WTC11 (cell line): ENCODE results near the gene TRIM62. TPM values are rescaled to one million over a fixed set of nuclear protein-coding genes. Genes with fewer than 3 reads are reported as not detected.

Experiments used
- ATAC-seq: fragments of 200-7000 bp; cut with Tn5 transposase; 2 replicates; pipeline ENCODE4 v1.10.0; 2021; ENCODE audit warnings: mild to moderate bottlenecking, moderate library complexity
- CTCF ChIA-PET: fragments of 300-600 bp; sonication (Branson Sonifier 250); formaldehyde crosslinking; loops from one replicate; lab custom pipeline; 2021; ENCODE audit warnings: antibody characterized with exemption; lab: Charles Lee
- POLR2A ChIA-PET: fragments of 350-600 bp; sonication (Branson Sonifier 250); formaldehyde crosslinking; loops from one replicate; lab custom pipeline; 2021; ENCODE audit warnings: antibody characterized with exemption; lab: Charles Lee
- DNase-seq: peaks from one replicate; pipeline ENCODE4 v3.0.0; 2021; ENCODE audit warnings: low spot score
- H3K27ac Mint-ChIP-seq: 2 replicates; pipeline ENCODE4 v1.8.0; 2021; ENCODE audit warnings: mixed read lengths
- H3K27me3 Mint-ChIP-seq: 2 replicates; pipeline ENCODE4 v1.8.0; 2021; ENCODE audit warnings: low read depth, mild to moderate bottlenecking, moderate library complexity, mixed read lengths
- H3K36me3 Mint-ChIP-seq: 2 replicates; pipeline ENCODE4 v1.8.0; 2021; ENCODE audit warnings: mixed read lengths
- H3K4me1 Mint-ChIP-seq: 2 replicates; pipeline ENCODE4 v1.8.0; 2022; ENCODE audit warnings: mixed read lengths
- H3K4me3 Mint-ChIP-seq: 2 replicates; pipeline ENCODE4 v1.8.0; 2021; ENCODE audit warnings: mild to moderate bottlenecking, moderate library complexity, mixed read lengths
- H3K9me3 Mint-ChIP-seq: 2 replicates; pipeline ENCODE4 v1.8.0; 2021; ENCODE audit warnings: mixed read lengths
- ARID4B ChIP-seq: sonication (generic); formaldehyde crosslinking; IDR thresholded peaks from 2 replicates; pipeline ENCODE4 v1.8.0; 2023; ENCODE audit warnings: missing genetic modification reagents, mild to moderate bottlenecking, borderline replicate concordance
- ESRRA ChIP-seq: sonication (generic); formaldehyde crosslinking; IDR thresholded peaks from 2 replicates; pipeline ENCODE4 v1.8.1; 2022; ENCODE audit warnings: mild to moderate bottlenecking, missing genetic modification reagents, borderline replicate concordance
- GABPB1 ChIP-seq: sonication (generic); formaldehyde crosslinking; IDR thresholded peaks from 2 replicates; pipeline ENCODE4 v1.8.1; 2023; ENCODE audit warnings: mild to moderate bottlenecking, missing genetic modification reagents
- HMGA2 ChIP-seq: fragments of 250-450 bp; sonication (Bioruptor Pico); IDR thresholded peaks from 2 replicates; pipeline ENCODE4 v1.4.0; 2021; ENCODE audit warnings: mild to moderate bottlenecking, moderate library complexity
- IRF2 ChIP-seq: sonication (generic); formaldehyde crosslinking; IDR thresholded peaks from 2 replicates; pipeline ENCODE4 v1.8.0; 2022; ENCODE audit warnings: low read depth, missing genetic modification reagents, borderline replicate concordance
- NR3C1 ChIP-seq: sonication (generic); formaldehyde crosslinking; conservative IDR thresholded peaks from 2 replicates; pipeline ENCODE4 v1.8.1; 2023; ENCODE audit warnings: low read depth, mild to moderate bottlenecking, missing genetic modification reagents
- ZBTB21 ChIP-seq: sonication (generic); formaldehyde crosslinking; IDR thresholded peaks from 2 replicates; pipeline ENCODE4 v1.8.1; 2023; ENCODE audit warnings: mild to moderate bottlenecking, missing genetic modification reagents, borderline replicate concordance
- ZMAT4 ChIP-seq: fragments of 250-450 bp; sonication (Bioruptor Pico); IDR thresholded peaks from 2 replicates; pipeline ENCODE4 v1.9.0; 2021; ENCODE audit warnings: mild to moderate bottlenecking
- ZNF396 ChIP-seq: fragments of 250-450 bp; sonication (Bioruptor Pico); IDR thresholded peaks from 2 replicates; pipeline ENCODE4 v1.8.0; 2021; ENCODE audit warnings: mild to moderate bottlenecking, moderate library complexity, borderline replicate concordance
- total RNA-seq: library from RNA; stranded (reverse); gene quantifications from 3 replicates; pipeline ENCODE4 v1.2.3, GENCODE V29; 2021
- TF ChIP-seq, protein P1 (sequence below): sonication (generic); formaldehyde crosslinking; IDR thresholded peaks from 2 replicates; pipeline ENCODE4 v1.8.0; 2022; ENCODE audit warnings: mild to moderate bottlenecking, missing genetic modification reagents
- TF ChIP-seq, protein P2 (sequence below): fragments of 250-450 bp; sonication (Bioruptor Pico); IDR thresholded peaks from 2 replicates; pipeline ENCODE4 v1.9.0; 2021; ENCODE audit warnings: mild to moderate bottlenecking, borderline replicate concordance
- TF ChIP-seq, protein P3 (sequence below): fragments of 250-450 bp; sonication (Bioruptor Pico); IDR thresholded peaks from 2 replicates; pipeline ENCODE4 v1.9.0; 2021; ENCODE audit warnings: mild to moderate bottlenecking

TRIM62 gene
- total RNA-seq, 1 experiment from 2014 or later, result 13.6 TPM

DNA sequence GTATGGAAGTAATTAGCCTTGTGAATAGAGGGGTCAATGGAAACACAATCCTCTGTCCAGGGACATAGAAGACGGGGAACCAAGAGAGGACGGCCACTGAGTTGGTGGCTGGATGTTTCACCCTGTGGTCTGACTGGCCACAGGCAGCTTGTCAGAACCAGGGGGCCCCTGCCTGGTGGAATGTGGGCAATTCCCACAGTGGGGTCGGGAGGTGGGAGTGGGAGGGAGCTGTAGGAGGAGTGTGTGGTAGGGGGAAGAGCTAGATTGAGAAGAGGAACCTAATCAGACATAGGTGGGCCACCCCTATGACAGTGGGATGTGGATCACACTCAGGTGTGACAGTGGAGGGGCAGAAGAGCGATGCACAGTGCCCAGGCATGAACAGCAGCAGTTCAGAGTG is 31.3 kb downstream of the TRIM62 start:
- Mint-ChIP-seq H3K4me3 (no peak overlapping the region), H3K27me3 (no peaks in the 10 kb centered on the region), H3K27ac (peak overlapping the region; percentile 6), H3K4me1 (peaks cover 43% of the 10 kb centered on the region), H3K9me3 (no peaks in the 10 kb centered on the region), H3K36me3 (peaks cover 13% of the 10 kb centered on the region)
- CTCF ChIA-PET, result interaction anchor here (1.1 to 4.6 kb wide), 4 partner anchors 10 to 145 kb away, joined by 4 to 83 read pairs (median 6); partner anchors contain the start of gene TRIM62
- POLR2A ChIA-PET, result no interaction called here
- TF ChIP-seq, protein P1, sequence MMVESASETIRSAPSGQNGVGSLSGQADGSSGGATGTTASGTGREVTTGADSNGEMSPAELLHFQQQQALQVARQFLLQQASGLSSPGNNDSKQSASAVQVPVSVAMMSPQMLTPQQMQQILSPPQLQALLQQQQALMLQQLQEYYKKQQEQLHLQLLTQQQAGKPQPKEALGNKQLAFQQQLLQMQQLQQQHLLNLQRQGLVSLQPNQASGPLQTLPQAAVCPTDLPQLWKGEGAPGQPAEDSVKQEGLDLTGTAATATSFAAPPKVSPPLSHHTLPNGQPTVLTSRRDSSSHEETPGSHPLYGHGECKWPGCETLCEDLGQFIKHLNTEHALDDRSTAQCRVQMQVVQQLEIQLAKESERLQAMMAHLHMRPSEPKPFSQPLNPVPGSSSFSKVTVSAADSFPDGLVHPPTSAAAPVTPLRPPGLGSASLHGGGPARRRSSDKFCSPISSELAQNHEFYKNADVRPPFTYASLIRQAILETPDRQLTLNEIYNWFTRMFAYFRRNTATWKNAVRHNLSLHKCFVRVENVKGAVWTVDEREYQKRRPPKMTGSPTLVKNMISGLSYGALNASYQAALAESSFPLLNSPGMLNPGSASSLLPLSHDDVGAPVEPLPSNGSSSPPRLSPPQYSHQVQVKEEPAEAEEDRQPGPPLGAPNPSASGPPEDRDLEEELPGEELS (CRISPR knock-in tag), result 0 out of 2 replicates have a peak, but pooled peaks have one; percentile 23
- no peak for TF ChIP-seq ZBTB21
- ATAC-seq (no peak), DNase-seq (no peak)

DNA sequence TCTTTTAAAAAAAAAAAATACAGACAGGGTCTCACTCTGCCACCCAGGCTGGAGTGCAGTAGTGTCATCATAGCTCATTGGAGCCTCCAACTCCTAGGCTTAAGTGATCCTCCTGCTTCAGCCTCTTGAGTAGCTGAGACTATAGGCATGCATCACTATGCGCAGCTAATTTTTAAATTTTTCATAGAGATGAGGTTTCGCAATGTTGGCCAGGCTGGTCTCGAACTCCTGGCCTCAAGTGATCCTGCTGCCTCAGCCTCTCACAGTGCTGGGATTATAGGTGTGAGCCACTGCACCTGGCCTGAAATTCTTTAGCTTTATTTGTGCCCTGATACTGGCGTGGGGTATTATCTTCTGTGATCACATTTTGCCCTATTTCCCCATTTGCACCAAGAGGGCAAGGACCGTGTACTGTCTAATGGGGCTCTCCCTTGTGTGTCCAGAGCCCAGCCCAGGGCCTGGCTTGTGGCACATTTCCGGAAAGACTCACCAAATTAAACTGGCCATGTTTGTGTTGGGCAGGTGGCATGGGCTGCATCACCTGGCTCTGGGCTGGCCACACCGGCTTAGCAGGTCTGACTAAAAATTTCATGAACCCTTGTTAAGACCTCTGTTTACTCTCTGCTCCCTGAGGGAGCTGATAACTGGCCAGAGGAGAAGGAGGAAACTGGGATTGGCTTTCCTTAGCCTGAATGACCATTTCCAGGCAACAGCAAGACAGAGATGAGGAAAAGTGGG is 32.2 kb downstream of the TRIM62 start:
- ChIA-PET CTCF (interaction anchor here (1.1 to 4.6 kb wide), 3 partner anchors 9 to 146 kb away, joined by 4 to 83 read pairs (median 7); partner anchors contain the start of gene TRIM62), POLR2A (no interaction called here)
- DNase-seq (no peak), ATAC-seq (no peak)
- Mint-ChIP-seq H3K36me3 (peaks cover 13% of the 10 kb centered on the region), H3K27me3 (no peaks in the 10 kb centered on the region), H3K4me3 (no peak overlapping the region), H3K4me1 (peaks cover 43% of the 10 kb centered on the region), H3K27ac (no peak overlapping the region), H3K9me3 (no peaks in the 10 kb centered on the region)
- TF ChIP-seq ZBTB21 (no peak), GABPB1 (no peak), ZMAT4 (CRISPR knock-in tag) (no peak), ESRRA (CRISPR knock-in tag) (no peak), NR3C1 (CRISPR knock-in tag) (no peak), ARID4B (CRISPR knock-in tag) (no peak), ZNF396 (CRISPR knock-in tag) (no peak), IRF2 (CRISPR knock-in tag) (no peak), HMGA2 (CRISPR knock-in tag) (no peak)
- TF ChIP-seq, protein P2, sequence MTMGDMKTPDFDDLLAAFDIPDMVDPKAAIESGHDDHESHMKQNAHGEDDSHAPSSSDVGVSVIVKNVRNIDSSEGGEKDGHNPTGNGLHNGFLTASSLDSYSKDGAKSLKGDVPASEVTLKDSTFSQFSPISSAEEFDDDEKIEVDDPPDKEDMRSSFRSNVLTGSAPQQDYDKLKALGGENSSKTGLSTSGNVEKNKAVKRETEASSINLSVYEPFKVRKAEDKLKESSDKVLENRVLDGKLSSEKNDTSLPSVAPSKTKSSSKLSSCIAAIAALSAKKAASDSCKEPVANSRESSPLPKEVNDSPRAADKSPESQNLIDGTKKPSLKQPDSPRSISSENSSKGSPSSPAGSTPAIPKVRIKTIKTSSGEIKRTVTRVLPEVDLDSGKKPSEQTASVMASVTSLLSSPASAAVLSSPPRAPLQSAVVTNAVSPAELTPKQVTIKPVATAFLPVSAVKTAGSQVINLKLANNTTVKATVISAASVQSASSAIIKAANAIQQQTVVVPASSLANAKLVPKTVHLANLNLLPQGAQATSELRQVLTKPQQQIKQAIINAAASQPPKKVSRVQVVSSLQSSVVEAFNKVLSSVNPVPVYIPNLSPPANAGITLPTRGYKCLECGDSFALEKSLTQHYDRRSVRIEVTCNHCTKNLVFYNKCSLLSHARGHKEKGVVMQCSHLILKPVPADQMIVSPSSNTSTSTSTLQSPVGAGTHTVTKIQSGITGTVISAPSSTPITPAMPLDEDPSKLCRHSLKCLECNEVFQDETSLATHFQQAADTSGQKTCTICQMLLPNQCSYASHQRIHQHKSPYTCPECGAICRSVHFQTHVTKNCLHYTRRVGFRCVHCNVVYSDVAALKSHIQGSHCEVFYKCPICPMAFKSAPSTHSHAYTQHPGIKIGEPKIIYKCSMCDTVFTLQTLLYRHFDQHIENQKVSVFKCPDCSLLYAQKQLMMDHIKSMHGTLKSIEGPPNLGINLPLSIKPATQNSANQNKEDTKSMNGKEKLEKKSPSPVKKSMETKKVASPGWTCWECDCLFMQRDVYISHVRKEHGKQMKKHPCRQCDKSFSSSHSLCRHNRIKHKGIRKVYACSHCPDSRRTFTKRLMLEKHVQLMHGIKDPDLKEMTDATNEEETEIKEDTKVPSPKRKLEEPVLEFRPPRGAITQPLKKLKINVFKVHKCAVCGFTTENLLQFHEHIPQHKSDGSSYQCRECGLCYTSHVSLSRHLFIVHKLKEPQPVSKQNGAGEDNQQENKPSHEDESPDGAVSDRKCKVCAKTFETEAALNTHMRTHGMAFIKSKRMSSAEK (CRISPR knock-in tag), result no peak
- TF ChIP-seq, protein P3, sequence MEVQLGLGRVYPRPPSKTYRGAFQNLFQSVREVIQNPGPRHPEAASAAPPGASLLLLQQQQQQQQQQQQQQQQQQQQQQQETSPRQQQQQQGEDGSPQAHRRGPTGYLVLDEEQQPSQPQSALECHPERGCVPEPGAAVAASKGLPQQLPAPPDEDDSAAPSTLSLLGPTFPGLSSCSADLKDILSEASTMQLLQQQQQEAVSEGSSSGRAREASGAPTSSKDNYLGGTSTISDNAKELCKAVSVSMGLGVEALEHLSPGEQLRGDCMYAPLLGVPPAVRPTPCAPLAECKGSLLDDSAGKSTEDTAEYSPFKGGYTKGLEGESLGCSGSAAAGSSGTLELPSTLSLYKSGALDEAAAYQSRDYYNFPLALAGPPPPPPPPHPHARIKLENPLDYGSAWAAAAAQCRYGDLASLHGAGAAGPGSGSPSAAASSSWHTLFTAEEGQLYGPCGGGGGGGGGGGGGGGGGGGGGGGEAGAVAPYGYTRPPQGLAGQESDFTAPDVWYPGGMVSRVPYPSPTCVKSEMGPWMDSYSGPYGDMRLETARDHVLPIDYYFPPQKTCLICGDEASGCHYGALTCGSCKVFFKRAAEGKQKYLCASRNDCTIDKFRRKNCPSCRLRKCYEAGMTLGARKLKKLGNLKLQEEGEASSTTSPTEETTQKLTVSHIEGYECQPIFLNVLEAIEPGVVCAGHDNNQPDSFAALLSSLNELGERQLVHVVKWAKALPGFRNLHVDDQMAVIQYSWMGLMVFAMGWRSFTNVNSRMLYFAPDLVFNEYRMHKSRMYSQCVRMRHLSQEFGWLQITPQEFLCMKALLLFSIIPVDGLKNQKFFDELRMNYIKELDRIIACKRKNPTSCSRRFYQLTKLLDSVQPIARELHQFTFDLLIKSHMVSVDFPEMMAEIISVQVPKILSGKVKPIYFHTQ (CRISPR knock-in tag), result no peak
